ENCODE data around the gene REEP2. TPM values are rescaled to one million over a fixed set of nuclear protein-coding genes. Genes with fewer than 3 reads are reported as not detected.

Gene REEP2
- total RNA-seq, 1 experiment from 2014 or later = 4.9 TPM

DNA sequence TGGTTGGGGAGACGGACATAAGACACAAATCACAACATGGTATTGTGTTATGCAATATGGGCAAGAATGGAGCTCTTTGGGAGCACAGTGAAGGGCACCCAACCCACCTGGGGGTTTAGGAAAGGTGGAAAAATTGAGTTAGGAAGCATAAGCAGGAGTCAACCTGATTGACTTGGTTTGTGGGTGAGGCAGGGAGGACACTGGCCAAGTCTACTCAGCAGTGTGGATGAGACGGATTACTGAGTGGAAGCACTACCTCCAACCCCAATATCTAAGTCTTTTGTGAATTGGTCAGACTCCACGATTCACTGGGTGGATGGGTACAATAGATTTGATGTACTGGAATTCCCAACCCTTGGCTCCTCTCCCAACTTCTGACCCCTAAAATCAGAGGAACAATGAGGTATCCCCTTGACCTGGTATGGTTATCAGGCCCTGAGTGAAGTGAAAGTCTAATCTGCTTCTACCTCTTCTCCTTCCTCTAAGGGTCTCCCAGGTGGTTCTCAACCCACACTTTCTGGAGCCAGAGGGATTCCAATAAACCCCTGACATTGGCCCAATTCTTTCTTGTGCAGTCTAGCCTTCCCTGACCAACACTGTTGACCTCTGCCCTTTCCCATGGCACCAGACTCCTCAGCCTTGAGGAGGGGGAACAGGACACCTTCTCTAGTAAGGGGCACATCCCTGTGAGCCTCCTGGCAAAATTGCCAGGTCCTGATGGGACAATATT is 31.6 kb downstream of the REEP2 start:
- CTCF ChIA-PET = interaction anchor here (1.2 kb wide), 1 partner anchor 33 kb away, joined by 3 read pairs; no protein-coding TSS in a partner anchor
- Histone ChIP-seq H3K79me2 (ENCODE audit: insufficient read depth, low read length) (peaks cover 28% of the 10 kb centered on the region), H3K36me3 (ENCODE audit: control insufficient read depth in 1 of 2, insufficient read depth in 2 of 2, low read length in 2 of 2) (peaks cover 4 to 22% of the 10 kb centered on the region in 2 experiments), H3K27ac (ENCODE audit: low read depth, low read length) (no peak overlapping the region), H3K9me2 (ENCODE audit: insufficient read depth) (no peaks in the 10 kb centered on the region), H3K9me3 (ENCODE audit: control insufficient read depth in 1 of 2, insufficient read depth in 1 of 2, low read depth in 1 of 2, low read length in 2 of 2) (no peaks in the 10 kb centered on the region), H3K4me2 (ENCODE audit: low read length) (no peak overlapping the region), H3K27me3 (ENCODE audit: insufficient read depth, low read length) (no peaks in the 10 kb centered on the region), H2AFZ (ENCODE audit: low read depth, low read length, poor library complexity, severe bottlenecking) (no peak overlapping the region), H4K20me1 (ENCODE audit: insufficient read depth) (no peaks in the 10 kb centered on the region; the same call in 1 of the 2 replicates), H3K4me1 (ENCODE audit: control insufficient read depth in 1 of 2, insufficient read depth in 2 of 2, low read length in 2 of 2) (peaks cover 0 to 16% of the 10 kb centered on the region in 2 experiments; a peak in 3 of 4 replicates), H3K4me3 (replicated peaks in 1 of 2; ENCODE audit: low read depth in 1 of 2, low read length in 2 of 2) (no peak overlapping the region), H3K9ac (ENCODE audit: low read length) (no peak overlapping the region)
- no TSS peak for BruUV-seq (replicated peaks)
- DNase-seq (ENCODE audit: low read depth, low spot score) (peak; percentile 87), ATAC-seq (no peak)
- RAD21 ChIA-PET (ENCODE audit: low non-redundant PET in 1 of 2, low total read pairs in 2 of 2, uncharacterized antibody in 2 of 2, unreplicated experiment in 2 of 2) = no interaction called here
- TF ChIP-seq FOSL1 (IDR thresholded peaks at IDR 0.05; ENCODE audit: low read depth) (no peak), POLR2A (IDR thresholded peaks at IDR 0.05; ENCODE audit: borderline replicate concordance, extremely low read depth, insufficient read depth, insufficient read length) (peak; percentile 7), POLR2AphosphoS5 (IDR thresholded peaks at IDR 0.05; ENCODE audit: low read depth, low read length) (no peak), RAD21 (IDR thresholded peaks at IDR 0.05; ENCODE audit: low read depth) (no peak), JUND (IDR thresholded peaks at IDR 0.05) (no peak)
- POLR2A ChIA-PET = interaction anchor here (1.3 to 1.5 kb wide), 2 partner anchors 34 to 139 kb away, joined by 3 to 7 read pairs; partner anchors contain the start of gene CDC25C
- intact Hi-C loops (cut with micrococcal nuclease) = no loop called here

DNA sequence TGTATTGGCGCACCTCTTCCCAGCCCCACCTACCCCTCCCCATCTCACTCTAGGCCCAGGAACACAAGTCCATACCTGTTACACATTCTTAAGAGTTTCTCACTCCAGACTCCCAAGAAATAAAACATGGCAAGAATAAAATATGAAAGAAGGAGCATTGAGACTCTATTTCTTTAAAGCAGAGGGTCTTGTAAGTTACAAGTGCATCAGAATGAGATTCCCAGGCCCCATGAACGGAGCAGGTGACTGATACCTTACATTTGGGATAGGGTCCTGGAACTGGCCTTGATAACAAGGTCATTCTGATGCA is 32.1 kb downstream of the REEP2 start:
- intact Hi-C loops (cut with micrococcal nuclease) = no loop called here
- BruUV-seq (replicated peaks) = no TSS peak
- H4K20me1 ChIP-seq (ENCODE audit: insufficient read depth) = no peaks in the 10 kb centered on the region; the same call in 1 of the 2 replicates
- H3K79me2 ChIP-seq (ENCODE audit: insufficient read depth, low read length) = peaks cover 23% of the 10 kb centered on the region
- no peak overlapping the region for H3K4me3 ChIP-seq (replicated peaks in 1 of 2; ENCODE audit: low read depth in 1 of 2, low read length in 2 of 2)
- ATAC-seq = no peak
- no peak overlapping the region for H3K9ac ChIP-seq (ENCODE audit: low read length)
- RAD21 ChIA-PET (ENCODE audit: low non-redundant PET in 1 of 2, low total read pairs in 2 of 2, uncharacterized antibody in 2 of 2, unreplicated experiment in 2 of 2) = no interaction called here
- no peak overlapping the region for H3K4me2 ChIP-seq (ENCODE audit: low read length)
- no peak overlapping the region for H3K27ac ChIP-seq (ENCODE audit: low read depth, low read length)
- peaks cover 4 to 22% of the 10 kb centered on the region in 2 experiments for H3K36me3 ChIP-seq (ENCODE audit: control insufficient read depth in 1 of 2, insufficient read depth in 2 of 2, low read length in 2 of 2)
- no peak overlapping the region for H2AFZ ChIP-seq (ENCODE audit: low read depth, low read length, poor library complexity, severe bottlenecking)
- POLR2A ChIA-PET = interaction anchor here (1.5 kb wide), 1 partner anchor 139 kb away, joined by 3 read pairs; the partner anchor contains the start of gene CDC25C
- DNase-seq (ENCODE audit: low read depth, low spot score) = no peak
- no peaks in the 10 kb centered on the region for H3K9me3 ChIP-seq (ENCODE audit: control insufficient read depth in 1 of 2, insufficient read depth in 1 of 2, low read depth in 1 of 2, low read length in 2 of 2)
- H3K27me3 ChIP-seq (ENCODE audit: insufficient read depth, low read length) = no peaks in the 10 kb centered on the region
- CTCF ChIA-PET = interaction anchor here (1.2 kb wide), 1 partner anchor 33 kb away, joined by 3 read pairs; no protein-coding TSS in a partner anchor
- H3K4me1 ChIP-seq (ENCODE audit: control insufficient read depth in 1 of 2, insufficient read depth in 2 of 2, low read length in 2 of 2) = peaks cover 0 to 11% of the 10 kb centered on the region in 2 experiments; a peak in 3 of 4 replicates
- TF ChIP-seq SP1 (IDR thresholded peaks at IDR 0.05; ENCODE audit: low read depth) = no peak
- no peak for TF ChIP-seq ZFX (IDR thresholded peaks at IDR 0.05)
- TF ChIP-seq FOSL1 (IDR thresholded peaks at IDR 0.05; ENCODE audit: low read depth) = no peak
- no peak for TF ChIP-seq ATF3 (IDR thresholded peaks at IDR 0.05)
- no peak for TF ChIP-seq EZH2phosphoT487 (IDR thresholded peaks at IDR 0.05; ENCODE audit: borderline replicate concordance)
- no peak for TF ChIP-seq YY1 (IDR thresholded peaks at IDR 0.05; ENCODE audit: extremely low read depth, insufficient replicate concordance, low read depth, low read length)
- no peak for TF ChIP-seq CEBPB (IDR thresholded peaks at IDR 0.05; ENCODE audit: low read depth)
- TF ChIP-seq CBX3 (IDR thresholded peaks at IDR 0.05; ENCODE audit: low read depth) = no peak
- TF ChIP-seq, protein P1, sequence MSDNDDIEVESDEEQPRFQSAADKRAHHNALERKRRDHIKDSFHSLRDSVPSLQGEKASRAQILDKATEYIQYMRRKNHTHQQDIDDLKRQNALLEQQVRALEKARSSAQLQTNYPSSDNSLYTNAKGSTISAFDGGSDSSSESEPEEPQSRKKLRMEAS (IDR thresholded peaks at IDR 0.05) = no peak
- no peak for TF ChIP-seq EZH2 (IDR thresholded peaks at IDR 0.05)
- TF ChIP-seq ELF1 (IDR thresholded peaks at IDR 0.05; ENCODE audit: borderline replicate concordance, low read depth) = no peak
- TF ChIP-seq POLR2AphosphoS5 (IDR thresholded peaks at IDR 0.05; ENCODE audit: low read depth, low read length) = no peak
- no peak for TF ChIP-seq POLR2A (IDR thresholded peaks at IDR 0.05; ENCODE audit: borderline replicate concordance, extremely low read depth, insufficient read depth, insufficient read length)
- no peak for TF ChIP-seq SRF (IDR thresholded peaks at IDR 0.05; ENCODE audit: low read depth)
- no peak for TF ChIP-seq RAD21 (IDR thresholded peaks at IDR 0.05; ENCODE audit: low read depth)
- no peak for TF ChIP-seq ZBTB33 (IDR thresholded peaks at IDR 0.05; ENCODE audit: extremely low read depth, insufficient replicate concordance, low read length)
- TF ChIP-seq SIN3A (IDR thresholded peaks at IDR 0.05; ENCODE audit: low read depth) = no peak
- no peaks in the 10 kb centered on the region for H3K9me2 ChIP-seq (ENCODE audit: insufficient read depth)
